GM21825 (cell line): ENCODE results near the gene VDR.

Source experiments
- ATAC-seq: cut with Tn5 transposase; IDR thresholded peaks from one replicate; pipeline ENCODE4 v1.9.1; 2021; ENCODE audit warnings: mild to moderate bottlenecking, moderate library complexity; ENCODE audit not compliant: unreplicated experiment

VDR gene

DNA sequence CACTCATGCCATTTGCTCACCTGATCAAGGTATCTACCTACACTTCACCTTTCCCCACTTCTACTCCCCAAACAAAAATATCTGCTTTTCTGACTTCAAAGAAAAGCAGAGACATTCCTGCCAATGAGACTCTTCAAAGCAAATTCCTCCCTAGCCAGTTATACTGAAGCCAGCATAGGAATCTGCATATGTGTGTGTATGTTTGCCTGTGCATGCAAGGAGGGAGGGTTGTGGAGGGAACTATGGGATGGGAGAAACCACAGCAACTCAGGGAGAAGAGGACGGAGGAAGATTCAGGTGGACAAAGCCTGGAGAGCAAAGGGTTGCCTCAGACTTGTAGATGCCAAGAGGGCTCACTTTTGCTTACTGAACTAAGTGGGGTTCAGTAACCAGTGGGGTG lies 26.4 kb upstream of the VDR start:
- ATAC-seq: no peak

GRCh38 chr12:47930634-47931033 lies 25.8 kb upstream of the VDR start:
- no peak for ATAC-seq

- no peak for ATAC-seq
Observed at GRCh38 chr12:47927346-47927745, 22.6 kb upstream of the VDR start.

- ATAC-seq: no peak
Observed at GRCh38 chr12:47921907-47922306, 17.1 kb upstream of the VDR start.

GRCh38 chr12:47920913-47921312 lies 16.1 kb upstream of the VDR start:
- no peak for ATAC-seq

DNA sequence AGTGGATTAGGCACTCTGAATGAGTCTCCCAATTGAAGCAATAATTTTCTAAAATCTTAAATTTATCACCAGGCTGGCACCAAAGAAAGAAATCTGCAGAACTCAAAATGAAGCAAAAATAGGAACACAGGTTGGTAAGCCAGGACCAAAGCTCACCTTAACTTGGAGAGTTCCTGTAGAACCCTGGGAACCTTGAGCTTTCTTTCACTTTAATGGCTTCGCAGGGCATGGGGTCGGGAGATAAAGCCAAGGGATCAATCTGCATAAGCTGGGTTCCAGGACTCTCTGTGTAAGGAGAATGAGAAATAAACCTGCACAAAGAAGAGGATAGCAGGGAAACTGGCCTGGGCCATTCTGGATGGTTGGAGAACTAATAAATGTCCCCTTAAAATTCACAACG lies 8.3 kb upstream of the VDR start:
- ATAC-seq: no peak

DNA sequence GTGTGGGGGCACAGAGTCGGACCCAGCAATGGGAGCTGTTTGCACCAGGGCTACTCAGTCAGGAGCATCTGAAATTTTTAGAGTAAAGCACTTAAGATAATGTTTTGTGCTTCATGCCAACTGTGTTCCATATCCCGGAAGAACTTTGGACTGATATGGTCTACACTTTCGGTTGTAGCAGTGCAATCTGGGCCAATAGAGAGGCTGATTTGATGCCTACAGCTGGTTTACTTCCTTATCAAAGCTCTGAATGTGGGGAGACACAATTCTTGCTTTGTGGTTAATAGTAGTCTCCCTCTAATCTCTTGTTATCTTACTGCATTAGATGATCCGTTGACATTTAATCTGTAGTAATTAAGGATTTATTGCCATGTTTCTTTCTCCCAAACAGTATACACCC lies 7.8 kb upstream of the VDR start:
- ATAC-seq: no peak

- ATAC-seq: no peak
Observed at GRCh38 chr12:47910981-47911380, 6.2 kb upstream of the VDR start.

DNA sequence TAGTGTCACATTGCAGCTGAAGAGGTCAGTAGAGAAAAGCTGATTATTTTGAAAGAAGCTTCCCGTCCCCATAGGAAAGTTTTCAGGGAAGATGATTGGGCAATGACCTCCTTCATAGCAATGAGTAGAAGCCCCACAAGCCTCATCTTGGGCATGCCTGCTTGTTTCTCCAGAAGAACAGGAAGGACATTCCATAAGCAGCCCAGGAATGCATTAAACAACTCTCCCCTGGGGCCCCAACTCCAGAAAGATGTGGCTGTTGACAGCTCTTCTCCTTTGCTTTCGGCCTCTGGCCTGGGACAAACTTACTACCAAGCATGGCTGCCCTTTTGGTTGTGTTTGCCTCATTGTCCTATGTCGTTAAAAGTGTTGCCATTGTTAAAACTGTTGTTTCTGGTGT lies 5.7 kb upstream of the VDR start:
- ATAC-seq: no peak

DNA sequence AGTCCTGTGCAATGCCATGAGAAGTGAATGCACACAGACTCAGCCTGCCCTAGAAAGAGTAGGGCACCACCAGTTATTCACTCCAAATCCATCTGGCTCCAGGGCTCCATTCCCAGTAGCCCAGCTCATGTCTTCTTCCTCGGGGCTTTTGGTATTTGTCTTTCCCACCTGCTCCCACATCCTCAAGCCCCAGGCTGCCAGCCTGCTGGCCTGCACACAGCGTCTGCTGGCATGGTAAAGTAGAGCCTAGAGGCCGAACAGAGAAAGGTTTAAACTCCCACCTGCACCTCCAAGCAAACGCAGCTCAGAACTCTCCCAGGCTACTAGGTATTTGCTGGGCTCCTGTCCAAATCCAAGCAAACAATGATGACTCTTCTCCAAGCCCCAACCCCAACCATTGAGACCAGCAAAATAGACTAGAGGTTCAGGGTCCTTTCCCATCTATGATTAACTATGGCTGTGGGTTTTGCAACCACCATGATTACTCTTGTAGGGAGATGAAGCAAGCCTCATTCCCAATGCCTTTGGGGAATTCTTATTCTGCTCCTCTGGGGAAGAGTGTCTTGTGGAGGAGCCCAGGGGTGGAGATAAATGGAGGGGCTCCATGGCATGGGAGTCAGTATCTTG lies 5.2 kb upstream of the VDR start:
- no peak for ATAC-seq

DNA sequence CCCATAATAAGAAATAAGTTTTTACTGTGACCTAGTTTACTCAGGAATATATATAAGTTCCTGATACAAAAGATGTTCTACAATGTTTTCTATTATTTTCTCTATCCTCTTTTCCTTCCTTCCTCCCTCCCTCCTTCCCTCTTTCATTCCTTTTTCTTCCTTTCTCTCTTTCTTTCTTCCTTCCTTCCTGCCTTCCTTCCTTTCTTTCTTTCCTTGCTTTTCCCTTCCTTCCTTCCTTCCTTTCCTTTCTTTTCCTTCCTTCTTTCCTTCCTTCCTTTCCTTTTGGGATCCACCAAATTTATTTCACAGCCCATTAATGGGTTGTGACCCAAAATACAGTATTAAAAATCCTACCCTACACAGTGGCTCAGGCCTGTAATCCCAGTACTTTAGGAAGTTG lies 3.9 kb upstream of the VDR start:
- no peak for ATAC-seq

GRCh38 chr12:47907851-47908454 lies 3.2 kb upstream of the VDR start:
- no peak for ATAC-seq

GRCh38 chr12:47903927-47904712 lies 674 bp downstream of the VDR start:
- no peak for ATAC-seq

GRCh38 chr12:47903151-47903611 lies 1.6 kb downstream of the VDR start:
- ATAC-seq: no peak

DNA sequence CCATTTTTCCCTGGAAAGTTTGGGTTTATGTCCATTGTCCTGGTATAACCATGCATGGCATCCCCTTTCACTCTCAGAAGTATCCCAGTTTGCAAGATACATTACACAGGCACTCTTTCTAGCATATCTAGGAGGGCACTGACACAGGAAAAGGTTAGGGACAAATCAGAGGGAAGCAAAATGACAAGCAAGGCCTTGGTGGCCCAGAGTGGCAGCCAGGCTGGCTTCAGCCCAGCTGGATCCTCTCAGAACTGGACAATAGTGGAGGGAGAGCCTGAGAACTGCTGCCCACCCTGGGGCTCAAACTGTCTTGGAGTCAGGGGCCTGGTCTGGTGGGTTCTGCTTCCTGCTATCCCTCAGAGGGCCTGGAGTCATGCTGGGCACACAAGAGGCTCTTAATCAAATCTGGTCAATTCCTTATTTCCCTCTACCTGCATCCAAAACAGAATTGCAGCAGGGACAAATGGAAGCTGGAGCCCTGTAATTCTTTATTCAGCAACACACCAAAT lies 2.6 kb downstream of the VDR start:
- ATAC-seq: no peak

DNA sequence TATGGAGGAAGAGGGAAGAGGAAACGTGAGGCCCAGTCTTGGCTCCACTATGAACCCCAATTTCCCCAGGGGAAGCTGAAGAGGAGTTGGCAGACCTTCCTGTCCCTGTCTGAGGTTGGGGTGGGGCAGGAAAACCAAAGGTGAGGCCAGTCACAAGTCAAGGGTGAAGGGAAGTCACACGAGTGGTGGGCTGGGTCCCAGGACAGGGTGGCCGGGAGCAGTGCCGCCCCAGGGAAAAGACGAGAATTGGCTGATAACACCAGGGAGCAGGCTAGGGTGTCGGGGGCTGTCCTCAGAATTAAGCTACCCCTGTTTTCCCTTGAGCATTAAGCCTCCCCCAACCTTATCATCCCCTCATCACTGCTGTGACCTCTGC lies 3.1 kb downstream of the VDR start:
- ATAC-seq: no peak

GRCh38 chr12:47901063-47901717 lies 3.6 kb downstream of the VDR start:
- no peak for ATAC-seq

GRCh38 chr12:47900131-47901062 lies 4.4 kb downstream of the VDR start:
- no peak for ATAC-seq

- ATAC-seq: no peak
Observed at GRCh38 chr12:47899466-47899865, 5.3 kb downstream of the VDR start.

GRCh38 chr12:47896633-47897032 lies 8.2 kb downstream of the VDR start:
- no peak for ATAC-seq
